Endometrial microvascular endothelial cells (primary cell): Measurements from ENCODE around the gene C1orf210. TPM values are rescaled to one million over a fixed set of nuclear protein-coding genes. Genes with fewer than 3 reads are reported as not detected.

Source experiments
- in situ Hi-C: cut with HindIII; loops from 2 replicates; pipeline ENCODE4 v1.10.0; 2017; ENCODE audit warnings: low sequenced_read_pairs, low pct_unique_long_range_greater_than_20kb; ENCODE audit errors: inconsistent ontology term
- total RNA-seq: library from RNA; depleted of rRNA; stranded (reverse); fragments of >200 nt; gene quantifications from one replicate; pipeline ENCODE4 v1.2.3, GENCODE V29; 2015; ENCODE audit errors: inconsistent ontology term

Gene C1orf210
- total RNA-seq, 1 donor from 2014 or later: not detected

DNA sequence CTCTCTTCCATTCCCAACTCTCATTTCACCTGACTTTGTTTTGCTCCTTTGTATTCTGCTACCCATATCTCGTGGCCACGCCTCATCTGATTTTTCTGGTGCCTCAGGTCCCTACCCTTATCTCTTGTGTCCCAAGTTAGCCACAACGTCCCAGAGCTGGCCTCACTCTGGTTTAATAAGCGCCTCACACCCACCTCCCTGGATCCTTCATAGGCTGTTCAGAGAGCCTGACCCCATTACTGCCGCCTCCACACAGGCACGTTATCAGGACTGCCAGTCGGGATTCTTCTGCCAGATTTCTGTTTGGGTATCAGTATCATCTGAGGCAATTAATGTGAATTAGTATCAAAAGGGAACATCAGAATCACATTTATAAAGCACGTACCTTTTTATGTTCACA, 50.3 kb downstream of the C1orf210 start:
- in situ Hi-C loops: no loop called here

DNA sequence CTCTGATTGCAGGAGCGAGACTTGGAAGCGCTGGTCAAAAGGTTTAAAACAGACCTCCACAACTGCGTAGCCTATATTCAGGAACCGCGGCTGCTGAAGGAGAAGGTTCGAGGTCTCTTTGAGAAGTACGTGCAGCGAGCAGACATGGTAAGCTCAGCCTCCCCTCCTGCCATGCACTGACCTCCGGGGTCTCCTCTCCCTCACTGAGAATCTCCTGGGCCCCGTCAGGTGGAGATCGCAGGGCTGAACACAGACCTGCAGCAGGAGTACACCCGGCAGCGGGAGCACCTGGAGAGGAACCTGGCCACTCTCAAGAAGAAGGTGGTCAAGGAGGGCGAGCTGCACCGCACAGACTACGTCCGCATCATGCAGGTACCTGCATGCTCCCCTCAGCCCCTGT, 51.1 kb downstream of the C1orf210 start:
- in situ Hi-C loops: no loop called here

DNA sequence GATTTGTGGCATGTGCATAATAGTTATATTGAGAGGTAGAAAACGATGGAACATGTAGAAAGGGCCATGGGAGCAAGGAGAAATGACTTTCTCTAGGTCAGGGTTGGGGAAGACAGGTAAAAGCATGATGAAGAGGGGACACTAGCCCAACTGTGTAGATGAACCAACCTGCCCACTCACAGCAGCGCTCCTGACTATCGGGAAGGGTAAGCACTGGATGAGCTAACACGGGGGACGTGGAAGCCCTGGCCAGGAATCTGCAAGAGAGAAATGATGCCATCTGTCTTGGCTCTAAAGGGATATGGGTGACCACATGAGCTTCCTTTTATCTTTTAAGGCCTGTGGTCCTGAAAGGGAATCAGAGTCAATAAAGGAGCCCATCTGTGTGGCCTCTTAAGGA, 51.8 kb downstream of the C1orf210 start:
- in situ Hi-C loops: no loop called here

GRCh38 chr1:43232482-43232881, 52.9 kb downstream of the C1orf210 start:
- in situ Hi-C loops: no loop called here

DNA sequence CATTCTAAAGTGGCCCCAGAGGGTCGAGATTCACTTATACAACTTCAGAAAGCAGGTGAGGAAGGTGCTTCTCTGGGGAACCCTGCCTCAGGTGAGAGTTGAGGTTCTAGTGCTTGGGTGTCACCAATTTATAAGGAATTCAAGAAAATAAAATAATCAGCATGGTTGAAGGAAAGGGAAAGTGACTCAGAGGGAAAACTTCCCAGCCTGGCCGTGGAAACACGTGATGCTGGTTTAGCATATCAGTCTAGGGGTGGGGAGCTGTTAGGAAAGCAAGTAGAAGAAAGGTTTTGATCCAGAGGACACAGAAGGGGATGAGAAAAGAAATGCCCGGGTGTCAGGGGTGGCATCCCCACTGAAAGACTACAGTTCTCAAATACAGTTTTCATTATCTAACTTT, 53.3 kb downstream of the C1orf210 start:
- in situ Hi-C loops: no loop called here

Other genes starting within 250 kb of the C1orf210 start
- 184 TPM for gene EBNA1BP2, start 113.3 kb downstream of the C1orf210 start, total RNA-seq
- gene CFAP57, start 113.3 kb downstream of the C1orf210 start, total RNA-seq: not detected
- gene TMEM125, start 15.6 kb downstream of the C1orf210 start, total RNA-seq: not detected
- gene TIE1, start 15.4 kb upstream of the C1orf210 start, total RNA-seq: 302 TPM
- gene MPL, start 52.2 kb upstream of the C1orf210 start, total RNA-seq: not detected
- gene CDC20, start 73.4 kb upstream of the C1orf210 start, total RNA-seq: 251 TPM
- 115 TPM for gene ELOVL1, start 82.4 kb upstream of the C1orf210 start, total RNA-seq
- 51.3 TPM for gene MED8, start 104.2 kb upstream of the C1orf210 start, total RNA-seq
- 10.9 TPM for gene SZT2, start 104.3 kb upstream of the C1orf210 start, total RNA-seq
- 159 TPM for gene HYI, start 168.3 kb upstream of the C1orf210 start, total RNA-seq
- gene PTPRF, start 245.3 kb upstream of the C1orf210 start, total RNA-seq: 75.3 TPM